ENCODE results near the gene TRMT2B. TPM values are rescaled to one million over a fixed set of nuclear protein-coding genes. Genes with fewer than 3 reads are reported as not detected.

The TRMT2B gene, protein sequence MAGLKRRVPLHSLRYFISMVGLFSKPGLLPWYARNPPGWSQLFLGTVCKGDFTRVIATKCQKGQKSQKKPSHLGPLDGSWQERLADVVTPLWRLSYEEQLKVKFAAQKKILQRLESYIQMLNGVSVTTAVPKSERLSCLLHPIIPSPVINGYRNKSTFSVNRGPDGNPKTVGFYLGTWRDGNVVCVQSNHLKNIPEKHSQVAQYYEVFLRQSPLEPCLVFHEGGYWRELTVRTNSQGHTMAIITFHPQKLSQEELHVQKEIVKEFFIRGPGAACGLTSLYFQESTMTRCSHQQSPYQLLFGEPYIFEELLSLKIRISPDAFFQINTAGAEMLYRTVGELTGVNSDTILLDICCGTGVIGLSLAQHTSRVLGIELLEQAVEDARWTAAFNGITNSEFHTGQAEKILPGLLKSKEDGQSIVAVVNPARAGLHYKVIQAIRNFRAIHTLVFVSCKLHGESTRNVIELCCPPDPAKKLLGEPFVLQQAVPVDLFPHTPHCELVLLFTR
- total RNA-seq: 9.7 TPM

DNA sequence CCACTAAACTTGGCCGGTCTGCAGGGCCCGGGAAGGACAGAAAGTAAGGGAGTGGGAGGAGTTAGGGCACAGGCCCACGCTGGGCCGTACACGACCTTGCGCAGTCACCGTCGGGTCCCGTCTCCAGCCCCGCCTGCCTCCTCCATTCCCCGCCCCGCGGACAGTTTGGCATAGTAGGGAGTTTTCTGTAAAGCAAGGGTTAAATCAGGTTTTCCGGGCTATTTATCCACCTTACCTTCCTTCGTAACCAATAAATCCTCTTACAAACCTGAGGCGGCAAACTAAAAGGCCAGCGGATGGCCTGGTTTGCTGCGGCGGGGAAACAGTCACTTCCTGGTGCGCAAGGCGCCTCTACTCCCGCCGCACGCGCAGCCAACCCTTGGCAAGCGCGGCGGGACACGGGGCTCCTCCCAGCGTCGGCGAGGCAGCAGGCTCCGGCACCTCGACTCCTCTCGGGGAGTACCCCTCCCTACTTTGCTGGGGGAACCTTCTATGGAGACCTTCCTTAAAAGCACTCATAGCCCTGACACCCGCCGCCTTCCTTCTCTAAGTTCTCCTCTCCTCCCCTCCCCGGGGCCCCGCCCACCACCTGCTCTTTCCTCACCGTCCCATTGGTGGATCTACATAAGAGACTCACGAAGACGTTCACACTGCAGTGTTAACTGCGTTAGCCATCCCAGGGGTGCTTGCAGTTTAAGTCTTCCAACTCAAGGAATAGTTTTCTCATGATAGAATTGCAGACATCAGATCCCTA lies at the start of gene TRMT2B:
Gene TRMT2B (minus strand): TSS at position 563 of the 754 bp plus-strand sequence. CDS start 9,822 bp downstream, outside the sequence.

GRCh38 chrX:101097546-101098453 lies 45.9 kb upstream of the TRMT2B start, which contains the start of gene CENPI:
TSS of gene CENPI (plus strand) at chrX:101098204. CDS start at chrX:101101071, 2,867 bp downstream.

DNA sequence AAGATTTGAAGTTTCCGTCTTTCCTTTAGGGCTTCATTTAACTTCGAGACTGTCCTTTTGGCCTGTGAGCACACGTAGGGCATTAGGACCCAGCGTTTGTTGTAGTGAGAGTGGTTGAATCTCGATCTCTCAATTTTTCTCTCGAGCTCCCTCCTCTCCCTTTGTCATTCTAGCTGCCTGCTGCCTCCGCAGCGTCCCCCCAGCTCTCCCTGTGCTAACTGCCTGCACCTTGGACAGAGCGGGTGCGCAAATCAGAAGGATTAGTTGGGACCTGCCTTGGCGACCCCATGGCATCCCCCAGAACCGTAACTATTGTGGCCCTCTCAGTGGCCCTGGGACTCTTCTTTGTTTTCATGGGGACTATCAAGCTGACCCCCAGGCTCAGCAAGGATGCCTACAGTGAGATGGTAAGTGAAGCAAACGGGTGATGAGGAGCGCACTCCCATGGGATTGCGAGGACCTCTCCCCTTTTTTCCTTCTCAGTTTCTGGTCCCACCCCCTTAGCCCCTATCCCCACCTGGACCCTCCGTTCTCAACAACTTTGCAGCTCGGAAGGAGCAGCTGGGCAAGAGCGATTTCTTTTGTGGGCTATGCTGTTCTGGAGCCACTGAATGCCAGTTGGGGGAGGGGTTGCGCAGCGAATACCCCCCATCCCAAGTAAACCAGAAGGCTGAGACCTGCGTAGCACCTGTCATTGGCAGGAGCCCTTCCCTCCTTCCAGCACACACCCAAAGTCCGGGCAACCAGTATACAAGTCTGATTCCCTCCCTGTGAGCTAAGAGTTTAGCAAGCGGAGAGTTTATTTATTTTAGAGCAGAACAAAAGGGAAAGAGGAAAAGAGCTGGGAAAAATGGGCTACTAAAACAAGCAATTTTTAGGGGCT lies 27.0 kb upstream of the TRMT2B start, which contains the start of gene TMEM35A:
Gene TMEM35A (plus strand): TSS at position 164 of the 883 bp plus-strand sequence. CDS start 124 bp downstream, at position 288.

DNA sequence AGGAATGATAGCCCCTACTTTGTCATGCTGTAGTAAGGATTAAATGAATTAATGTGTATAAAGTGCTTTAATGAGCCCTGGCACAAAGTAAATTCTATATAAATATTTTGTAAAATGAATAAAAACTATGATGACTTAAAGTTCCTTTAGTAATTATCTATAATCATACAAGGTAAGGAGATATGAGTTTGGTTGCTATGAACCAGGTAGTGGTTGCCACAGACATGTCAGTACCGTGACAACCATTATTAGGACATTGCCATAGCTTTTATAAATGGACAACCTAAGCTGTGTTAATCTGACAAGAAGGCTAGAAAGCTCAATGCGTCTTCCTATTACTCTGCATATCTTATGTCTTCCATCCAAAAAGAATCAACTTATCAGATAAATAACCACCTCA lies 82.5 kb downstream of the TRMT2B start, which contains the start of gene ARL13A:
Gene ARL13A (plus strand): TSS at position 301 of the 400 bp plus-strand sequence. CDS start 3,982 bp downstream, outside the sequence.

Other genes with a start within 250 kb of the TRMT2B start
- 18.8 TPM for gene CSTF2, start 231.7 kb downstream of the TRMT2B start, total RNA-seq
- not detected for gene NOX1, start 177.8 kb downstream of the TRMT2B start, total RNA-seq
- not detected for gene XKRX, start 123.2 kb downstream of the TRMT2B start, total RNA-seq
- gene ARL13A, start 82.4 kb downstream of the TRMT2B start, total RNA-seq: not detected
- 67.3 TPM for gene TMEM35A, start 26.8 kb upstream of the TRMT2B start, total RNA-seq
- gene CENPI, start 46.1 kb upstream of the TRMT2B start, total RNA-seq: 13.5 TPM
- gene DRP2, start 167.7 kb upstream of the TRMT2B start, total RNA-seq: 8.5 TPM
- gene TAF7L, start 239.2 kb upstream of the TRMT2B start, total RNA-seq: 0.31 TPM

Data from parietal lobe (tissue), 1 donor.